ENCODE results near the gene BRAF. TPM values are rescaled to one million over a fixed set of nuclear protein-coding genes. Genes with fewer than 3 reads are reported as not detected.
"Not testable (repeated sequence)": the region's sequence is repeated elsewhere in the genome, so short reads cannot be mapped to it uniquely, and the experiment has no call there.

The BRAF gene
- total RNA-seq, 1 donor from 2014 or later: 26.0 TPM

- FAIRE-seq (no peak), DNase-seq (ENCODE audit: low read depth) (no peak)
- Histone ChIP-seq H3K4me1 (ENCODE audit: insufficient read depth, low read length) (no peaks in the 10 kb centered on the region), H2AFZ (ENCODE audit: low read depth, low read length) (no peak overlapping the region), H3K27ac (ENCODE audit: low read depth, low read length) (no peak overlapping the region), H4K20me1 (ENCODE audit: insufficient read depth, low read length) (no peaks in the 10 kb centered on the region), H3K4me3 (ENCODE audit: insufficient read depth, low read depth, low read length) (no peak overlapping the region), H3K36me3 (ENCODE audit: insufficient read depth, low read length) (no peaks in the 10 kb centered on the region), H3K79me2 (ENCODE audit: insufficient read depth, low read length) (no peaks in the 10 kb centered on the region), H3K27me3 (ENCODE audit: insufficient read depth, low read length) (no peaks in the 10 kb centered on the region), H3K9ac (ENCODE audit: low read length) (no peak overlapping the region), H3K9me3 (ENCODE audit: insufficient read depth, low read depth, low read length) (no peaks in the 10 kb centered on the region), H3K4me2 (ENCODE audit: low read length) (no peak overlapping the region)
- Mint-ChIP-seq H3K27ac (ENCODE audit: unreplicated experiment) (no peak overlapping the region), H3K9me3 (ENCODE audit: unreplicated experiment) (peaks cover 2% of the 10 kb centered on the region), H3K4me3 (ENCODE audit: unreplicated experiment) (no peak overlapping the region), H3K4me1 (ENCODE audit: low read depth, unreplicated experiment) (no peaks in the 10 kb centered on the region), H3K27me3 (ENCODE audit: low read depth, unreplicated experiment) (no peaks in the 10 kb centered on the region), H3K36me3 (ENCODE audit: low read depth, unreplicated experiment) (no peaks in the 10 kb centered on the region)
- TF ChIP-seq CTCF (IDR thresholded peaks at IDR 0.05; ENCODE audit: insufficient read depth, low read depth, low read length) (no peak), EZH2 (IDR thresholded peaks at IDR 0.05; ENCODE audit: insufficient read depth, low read length) (no peak)
These were observed 36.4 kb upstream of the BRAF start for GRCh38 chr7:140961117-140961516.

DNA sequence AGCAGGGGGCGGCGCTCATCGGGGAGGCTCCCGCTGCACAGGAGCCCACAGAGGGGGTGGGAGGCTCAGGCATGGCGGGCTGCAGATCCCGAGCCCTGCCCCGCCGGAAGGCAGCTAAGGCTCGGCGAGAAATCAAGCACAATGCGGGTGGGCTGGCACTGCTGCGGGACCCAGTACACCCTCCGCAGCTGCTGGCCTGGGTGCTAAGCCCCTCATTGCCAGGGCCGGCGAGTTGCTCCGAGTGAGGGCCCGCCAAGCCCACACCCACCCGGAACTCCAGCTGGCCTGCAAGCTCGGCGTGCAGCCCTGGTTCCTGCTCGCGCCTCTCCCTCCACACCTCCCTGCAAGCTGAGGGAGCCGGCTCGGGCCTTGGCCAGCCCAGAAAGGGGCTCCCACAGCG is 32.3 kb upstream of the BRAF start:
- not testable (repeated sequence) for H3K4me3 ChIP-seq (ENCODE audit: insufficient read depth, low read depth, low read length); H3K4me1 Mint-ChIP-seq (ENCODE audit: low read depth, unreplicated experiment); H3K79me2 ChIP-seq (ENCODE audit: insufficient read depth, low read length); H3K27me3 Mint-ChIP-seq (ENCODE audit: low read depth, unreplicated experiment); H3K36me3 Mint-ChIP-seq (ENCODE audit: low read depth, unreplicated experiment); H4K20me1 ChIP-seq (ENCODE audit: insufficient read depth, low read length); FAIRE-seq; H2AFZ ChIP-seq (ENCODE audit: low read depth, low read length); H3K27me3 ChIP-seq (ENCODE audit: insufficient read depth, low read length); H3K4me1 ChIP-seq (ENCODE audit: insufficient read depth, low read length); H3K4me3 Mint-ChIP-seq (ENCODE audit: unreplicated experiment); H3K27ac ChIP-seq (ENCODE audit: low read depth, low read length); DNase-seq (ENCODE audit: low read depth); H3K36me3 ChIP-seq (ENCODE audit: insufficient read depth, low read length); H3K9ac ChIP-seq (ENCODE audit: low read length); H3K9me3 Mint-ChIP-seq (ENCODE audit: unreplicated experiment); H3K4me2 ChIP-seq (ENCODE audit: low read length); H3K27ac Mint-ChIP-seq (ENCODE audit: unreplicated experiment); H3K9me3 ChIP-seq (ENCODE audit: insufficient read depth, low read depth, low read length)

- Mint-ChIP-seq H3K36me3 (ENCODE audit: low read depth, unreplicated experiment) (no peaks in the 10 kb centered on the region), H3K9me3 (ENCODE audit: unreplicated experiment) (no peaks in the 10 kb centered on the region), H3K4me3 (ENCODE audit: unreplicated experiment) (no peak overlapping the region), H3K27ac (ENCODE audit: unreplicated experiment) (no peak overlapping the region), H3K27me3 (ENCODE audit: low read depth, unreplicated experiment) (no peaks in the 10 kb centered on the region), H3K4me1 (ENCODE audit: low read depth, unreplicated experiment) (peaks cover 3% of the 10 kb centered on the region)
- Histone ChIP-seq H3K4me2 (ENCODE audit: low read length) (no peak overlapping the region), H3K9me3 (ENCODE audit: insufficient read depth, low read depth, low read length) (no peaks in the 10 kb centered on the region), H3K27me3 (ENCODE audit: insufficient read depth, low read length) (no peaks in the 10 kb centered on the region), H3K4me1 (ENCODE audit: insufficient read depth, low read length) (no peaks in the 10 kb centered on the region), H4K20me1 (ENCODE audit: insufficient read depth, low read length) (no peaks in the 10 kb centered on the region), H3K27ac (ENCODE audit: low read depth, low read length) (no peak overlapping the region), H2AFZ (ENCODE audit: low read depth, low read length) (no peak overlapping the region), H3K9ac (ENCODE audit: low read length) (no peak overlapping the region), H3K4me3 (ENCODE audit: insufficient read depth, low read depth, low read length) (no peak overlapping the region), H3K36me3 (ENCODE audit: insufficient read depth, low read length) (no peaks in the 10 kb centered on the region), H3K79me2 (ENCODE audit: insufficient read depth, low read length) (no peaks in the 10 kb centered on the region)
- no peak for DNase-seq (ENCODE audit: low read depth)
- FAIRE-seq: no peak
- TF ChIP-seq EZH2 (IDR thresholded peaks at IDR 0.05; ENCODE audit: insufficient read depth, low read length) (no peak), CTCF (IDR thresholded peaks at IDR 0.05; ENCODE audit: insufficient read depth, low read depth, low read length) (no peak)
These were observed 21.2 kb upstream of the BRAF start for GRCh38 chr7:140945940-140946339.

DNA sequence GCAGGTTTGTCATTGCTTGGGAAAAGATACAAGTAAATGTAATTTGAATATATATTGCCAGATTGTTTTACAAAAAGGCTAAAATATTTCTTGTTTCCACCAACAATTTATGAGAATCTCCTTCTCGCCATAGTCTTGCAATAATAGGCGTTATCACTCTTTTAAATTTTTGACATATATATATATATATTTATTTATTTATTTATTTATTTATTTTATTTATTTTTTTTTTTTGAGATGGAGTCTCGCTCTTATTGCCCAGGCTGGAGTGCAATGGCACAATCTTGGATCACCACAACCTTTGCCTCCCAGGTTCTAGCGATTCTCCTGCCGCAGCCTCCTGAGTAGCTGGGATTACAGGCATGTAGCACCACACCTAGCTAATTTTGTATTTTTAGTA is 17.5 kb upstream of the BRAF start:
- H3K27ac Mint-ChIP-seq (ENCODE audit: unreplicated experiment); H3K36me3 Mint-ChIP-seq (ENCODE audit: low read depth, unreplicated experiment); H3K27me3 ChIP-seq (ENCODE audit: insufficient read depth, low read length); H3K4me1 ChIP-seq (ENCODE audit: insufficient read depth, low read length); H3K36me3 ChIP-seq (ENCODE audit: insufficient read depth, low read length); H4K20me1 ChIP-seq (ENCODE audit: insufficient read depth, low read length); H3K9me3 Mint-ChIP-seq (ENCODE audit: unreplicated experiment); H3K9me3 ChIP-seq (ENCODE audit: insufficient read depth, low read depth, low read length); H2AFZ ChIP-seq (ENCODE audit: low read depth, low read length); H3K27ac ChIP-seq (ENCODE audit: low read depth, low read length); DNase-seq (ENCODE audit: low read depth); H3K4me2 ChIP-seq (ENCODE audit: low read length); H3K4me3 Mint-ChIP-seq (ENCODE audit: unreplicated experiment); FAIRE-seq; H3K4me1 Mint-ChIP-seq (ENCODE audit: low read depth, unreplicated experiment); H3K9ac ChIP-seq (ENCODE audit: low read length); H3K4me3 ChIP-seq (ENCODE audit: insufficient read depth, low read depth, low read length); H3K27me3 Mint-ChIP-seq (ENCODE audit: low read depth, unreplicated experiment); H3K79me2 ChIP-seq (ENCODE audit: insufficient read depth, low read length): not testable (repeated sequence)

Measured in astrocyte (in vitro differentiated cells and primary cell).